ENCODE data around the gene PRAMEF17. TPM values are rescaled to one million over a fixed set of nuclear protein-coding genes. Genes with fewer than 3 reads are reported as not detected.
"Not testable (repeated sequence)": the region's sequence is repeated elsewhere in the genome, so short reads cannot be mapped to it uniquely, and the experiment has no call there.

PRAMEF17 gene
- total and polyA plus RNA-seq, 2 donors (not counting 3 experiments of a cell fraction or from before 2014, with no cell fraction given), result not detected

DNA sequence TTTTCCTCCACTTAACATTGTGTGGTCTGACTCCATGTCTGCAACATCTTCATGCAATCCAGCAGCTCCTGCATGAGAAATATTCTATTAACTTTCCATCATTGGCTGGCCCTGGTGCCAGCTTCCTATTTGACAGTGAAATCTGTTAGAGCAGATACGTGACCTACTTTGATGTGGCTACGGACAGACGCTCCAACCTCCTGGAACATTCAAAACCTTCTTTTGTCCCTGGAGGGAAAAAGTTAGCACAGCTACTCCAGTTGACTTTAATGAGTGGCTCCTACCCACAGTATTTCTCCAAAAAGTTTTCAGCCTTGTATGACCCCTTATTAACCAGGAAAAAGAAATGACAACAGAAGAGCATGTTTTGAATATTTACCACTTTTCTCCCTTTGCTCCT, 42.8 kb downstream of the PRAMEF17 start:
- no peaks in the 10 kb centered on the region for H3K9me1 ChIP-seq (replicated peaks; ENCODE audit: control insufficient read depth, extremely low read depth, insufficient read depth, low read length)
- ChIA-PET POLR2A (no interaction called here), CTCF (no interaction called here)
- H3K4me1 ChIP-seq (ENCODE audit: control insufficient read depth, extremely low read depth, insufficient read depth, low read length), result no peaks in the 10 kb centered on the region
- no peak overlapping the region for H2AFZ ChIP-seq (ENCODE audit: low read depth, low read length)
- TF ChIP-seq FOS (IDR thresholded peaks at IDR 0.05; ENCODE audit: borderline replicate concordance, insufficient read depth, low read length) (no peak), JUN (IDR thresholded peaks at IDR 0.05; ENCODE audit: borderline replicate concordance, insufficient read depth, insufficient read length, low read depth) (no peak), POLR2A (IDR thresholded peaks at IDR 0.05; ENCODE audit: low read depth, low read length) (no peak), MYC (IDR thresholded peaks at IDR 0.05; ENCODE audit: low read depth, low read length) (no peak), EZH2 (IDR thresholded peaks at IDR 0.05; ENCODE audit: borderline replicate concordance, low read depth, low read length, severe bottlenecking) (no peak), GATA2 (IDR thresholded peaks at IDR 0.05; ENCODE audit: insufficient read depth, insufficient read length, low read depth, low read length) (no peak), POLR2AphosphoS5 (IDR thresholded peaks at IDR 0.05; ENCODE audit: insufficient read depth, low read depth, low read length) (no peak)
- TF ChIP-seq, protein P1, sequence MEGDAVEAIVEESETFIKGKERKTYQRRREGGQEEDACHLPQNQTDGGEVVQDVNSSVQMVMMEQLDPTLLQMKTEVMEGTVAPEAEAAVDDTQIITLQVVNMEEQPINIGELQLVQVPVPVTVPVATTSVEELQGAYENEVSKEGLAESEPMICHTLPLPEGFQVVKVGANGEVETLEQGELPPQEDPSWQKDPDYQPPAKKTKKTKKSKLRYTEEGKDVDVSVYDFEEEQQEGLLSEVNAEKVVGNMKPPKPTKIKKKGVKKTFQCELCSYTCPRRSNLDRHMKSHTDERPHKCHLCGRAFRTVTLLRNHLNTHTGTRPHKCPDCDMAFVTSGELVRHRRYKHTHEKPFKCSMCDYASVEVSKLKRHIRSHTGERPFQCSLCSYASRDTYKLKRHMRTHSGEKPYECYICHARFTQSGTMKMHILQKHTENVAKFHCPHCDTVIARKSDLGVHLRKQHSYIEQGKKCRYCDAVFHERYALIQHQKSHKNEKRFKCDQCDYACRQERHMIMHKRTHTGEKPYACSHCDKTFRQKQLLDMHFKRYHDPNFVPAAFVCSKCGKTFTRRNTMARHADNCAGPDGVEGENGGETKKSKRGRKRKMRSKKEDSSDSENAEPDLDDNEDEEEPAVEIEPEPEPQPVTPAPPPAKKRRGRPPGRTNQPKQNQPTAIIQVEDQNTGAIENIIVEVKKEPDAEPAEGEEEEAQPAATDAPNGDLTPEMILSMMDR (IDR thresholded peaks at IDR 0.05; ENCODE audit: extremely low read depth in 1 of 2, insufficient read depth in 1 of 2, low read depth in 1 of 2, low read length in 2 of 2), result no peak
- TF ChIP-seq, protein P2, sequence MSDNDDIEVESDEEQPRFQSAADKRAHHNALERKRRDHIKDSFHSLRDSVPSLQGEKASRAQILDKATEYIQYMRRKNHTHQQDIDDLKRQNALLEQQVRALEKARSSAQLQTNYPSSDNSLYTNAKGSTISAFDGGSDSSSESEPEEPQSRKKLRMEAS (IDR thresholded peaks at IDR 0.05; ENCODE audit: insufficient read depth, insufficient read length), result no peak
- no peaks in the 10 kb centered on the region for H3K36me3 ChIP-seq (ENCODE audit: control insufficient read depth in 2 of 2, extremely low read depth in 1 of 2, insufficient read depth in 2 of 2, low read length in 2 of 2)
- H3K9me3 ChIP-seq (replicated peaks; ENCODE audit: control insufficient read depth, insufficient read depth, low read length), result peaks cover 8% of the 10 kb centered on the region
- H4K20me1 ChIP-seq (replicated peaks; ENCODE audit: control insufficient read depth, extremely low read depth, insufficient read depth, low read length), result no peaks in the 10 kb centered on the region
- no peak overlapping the region for H3K9ac ChIP-seq (replicated peaks; ENCODE audit: extremely low read depth, insufficient read depth, low read length)
- no peak overlapping the region for H3K27ac ChIP-seq (ENCODE audit: insufficient read depth, low read depth, low read length)
- BruUV-seq (replicated peaks), result no TSS peak
- intact Hi-C loops (cut with micrococcal nuclease) (no loop called here), dilution Hi-C loops (cut with MboI; ENCODE audit: extremely low pct_ligation_motif_present, low sequenced_read_pairs) (no loop called here)
- no peaks in the 10 kb centered on the region for H3K27me3 ChIP-seq (ENCODE audit: control insufficient read depth in 2 of 2, insufficient read depth in 2 of 2, low read length in 2 of 2)
- H3K4me2 ChIP-seq (ENCODE audit: insufficient read depth, low read length), result no peak overlapping the region
- FAIRE-seq, result no peak
- no peak overlapping the region for H3K4me3 ChIP-seq (replicated peaks in 1 of 3; ENCODE audit: insufficient read depth in 1 of 3, low read depth in 1 of 3, low read length in 3 of 3)
- DNase-seq (ENCODE audit: low read depth, low spot score), result no peak
- no peaks in the 10 kb centered on the region for H3K79me2 ChIP-seq (ENCODE audit: control insufficient read depth, insufficient read depth, low read length)

DNA sequence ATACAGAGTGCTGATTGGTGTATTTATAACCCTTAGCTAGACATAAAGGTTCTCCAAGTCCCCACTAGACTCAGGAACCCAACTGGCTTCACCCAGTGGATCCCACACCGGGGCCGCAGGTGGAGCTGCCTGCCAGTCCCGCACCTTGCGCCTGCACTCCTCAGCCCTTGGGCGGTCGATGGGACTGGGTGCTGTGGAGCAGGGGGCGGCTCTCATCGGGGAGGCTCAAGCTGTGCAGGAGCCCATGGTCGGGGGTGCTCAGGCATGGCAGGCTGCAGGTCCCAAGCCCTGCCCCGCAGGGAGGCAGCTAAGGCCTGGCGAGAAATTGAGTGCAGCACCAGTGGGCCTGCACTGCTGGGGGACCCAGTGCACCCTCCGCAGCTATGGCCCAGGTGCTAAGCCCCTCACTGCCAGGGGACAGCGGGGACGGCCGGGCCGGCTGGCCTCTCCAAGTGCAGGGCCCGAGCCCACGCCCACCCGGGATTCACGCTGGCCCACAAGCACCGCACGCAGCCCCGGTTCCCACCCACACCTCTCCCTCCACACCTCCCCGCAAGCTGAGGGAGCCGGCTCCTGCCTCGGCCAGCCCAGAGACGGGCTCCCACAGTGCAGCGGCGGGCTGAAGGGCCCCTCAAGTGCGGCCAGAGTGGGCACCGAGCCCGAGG, 44.4 kb downstream of the PRAMEF17 start:
- H3K27ac ChIP-seq (ENCODE audit: insufficient read depth, low read depth, low read length); H3K9me3 ChIP-seq (replicated peaks; ENCODE audit: control insufficient read depth, insufficient read depth, low read length); POLR2A ChIA-PET; H3K4me2 ChIP-seq (ENCODE audit: insufficient read depth, low read length); intact Hi-C loops (cut with micrococcal nuclease); H3K27me3 ChIP-seq (ENCODE audit: control insufficient read depth in 2 of 2, insufficient read depth in 2 of 2, low read length in 2 of 2); dilution Hi-C loops (cut with MboI; ENCODE audit: extremely low pct_ligation_motif_present, low sequenced_read_pairs); FAIRE-seq; BruUV-seq (replicated peaks); H2AFZ ChIP-seq (ENCODE audit: low read depth, low read length); H3K4me3 ChIP-seq (replicated peaks in 1 of 3; ENCODE audit: insufficient read depth in 1 of 3, low read depth in 1 of 3, low read length in 3 of 3); H3K36me3 ChIP-seq (ENCODE audit: control insufficient read depth in 2 of 2, extremely low read depth in 1 of 2, insufficient read depth in 2 of 2, low read length in 2 of 2); H3K9ac ChIP-seq (replicated peaks; ENCODE audit: extremely low read depth, insufficient read depth, low read length); H3K9me1 ChIP-seq (replicated peaks; ENCODE audit: control insufficient read depth, extremely low read depth, insufficient read depth, low read length); H3K4me1 ChIP-seq (ENCODE audit: control insufficient read depth, extremely low read depth, insufficient read depth, low read length); DNase-seq (ENCODE audit: low read depth, low spot score); H3K79me2 ChIP-seq (ENCODE audit: control insufficient read depth, insufficient read depth, low read length); CTCF ChIA-PET; H4K20me1 ChIP-seq (replicated peaks; ENCODE audit: control insufficient read depth, extremely low read depth, insufficient read depth, low read length): not testable (repeated sequence)

All from endothelial cell of umbilical vein (primary cell).